ENCODE data around the gene NPHP1. TPM values are rescaled to one million over a fixed set of nuclear protein-coding genes. Genes with fewer than 3 reads are reported as not detected.
A peak's percentile ranks its signal among the peaks of the same experiment; 100 is the strongest.
"Not testable (repeated sequence)": the region's sequence is repeated elsewhere in the genome, so short reads cannot be mapped to it uniquely, and the experiment has no call there.

Gene NPHP1
- total RNA-seq, 2 experiments from 2014 or later = 1.3 to 1.4 TPM

DNA sequence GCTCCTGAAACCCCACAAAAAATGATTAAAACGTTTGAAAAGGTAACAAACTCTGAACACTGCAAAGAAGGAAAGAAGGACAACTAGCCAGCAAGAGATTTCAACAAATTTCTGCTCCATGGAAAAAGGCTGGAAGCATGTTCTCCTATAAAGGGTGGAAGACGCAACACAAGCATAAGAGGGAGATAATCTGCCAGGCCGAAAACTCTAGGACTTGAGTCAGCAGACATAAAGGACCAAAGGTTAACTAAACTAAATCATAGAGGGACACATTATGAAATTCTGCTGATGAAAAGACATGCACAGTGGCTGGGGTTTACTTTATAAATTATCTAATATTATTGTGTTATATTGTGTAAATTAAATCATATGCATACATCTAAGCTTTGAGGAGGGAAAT lies 6.8 kb downstream of the NPHP1 start:
- DNase-seq (no peak), ATAC-seq (no peak)
- H3K27me3 Mint-ChIP-seq = no peaks in the 10 kb centered on the region
- intact Hi-C loops (cut with micrococcal nuclease) = no loop called here
- no peaks in the 10 kb centered on the region for H3K36me3 Mint-ChIP-seq (ENCODE audit: low read depth)
- CTCF ChIA-PET = no interaction called here
- H3K4me1 Mint-ChIP-seq (ENCODE audit: low read depth) = no peaks in the 10 kb centered on the region
- POLR2A ChIA-PET = no interaction called here
- H3K27ac Mint-ChIP-seq = no peak overlapping the region
- H3K4me3 Mint-ChIP-seq = no peak overlapping the region
- TF ChIP-seq, protein P1, sequence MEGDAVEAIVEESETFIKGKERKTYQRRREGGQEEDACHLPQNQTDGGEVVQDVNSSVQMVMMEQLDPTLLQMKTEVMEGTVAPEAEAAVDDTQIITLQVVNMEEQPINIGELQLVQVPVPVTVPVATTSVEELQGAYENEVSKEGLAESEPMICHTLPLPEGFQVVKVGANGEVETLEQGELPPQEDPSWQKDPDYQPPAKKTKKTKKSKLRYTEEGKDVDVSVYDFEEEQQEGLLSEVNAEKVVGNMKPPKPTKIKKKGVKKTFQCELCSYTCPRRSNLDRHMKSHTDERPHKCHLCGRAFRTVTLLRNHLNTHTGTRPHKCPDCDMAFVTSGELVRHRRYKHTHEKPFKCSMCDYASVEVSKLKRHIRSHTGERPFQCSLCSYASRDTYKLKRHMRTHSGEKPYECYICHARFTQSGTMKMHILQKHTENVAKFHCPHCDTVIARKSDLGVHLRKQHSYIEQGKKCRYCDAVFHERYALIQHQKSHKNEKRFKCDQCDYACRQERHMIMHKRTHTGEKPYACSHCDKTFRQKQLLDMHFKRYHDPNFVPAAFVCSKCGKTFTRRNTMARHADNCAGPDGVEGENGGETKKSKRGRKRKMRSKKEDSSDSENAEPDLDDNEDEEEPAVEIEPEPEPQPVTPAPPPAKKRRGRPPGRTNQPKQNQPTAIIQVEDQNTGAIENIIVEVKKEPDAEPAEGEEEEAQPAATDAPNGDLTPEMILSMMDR (IDR thresholded peaks at IDR 0.05) = no peak
- H3K9me3 Mint-ChIP-seq = no peaks in the 10 kb centered on the region

DNA sequence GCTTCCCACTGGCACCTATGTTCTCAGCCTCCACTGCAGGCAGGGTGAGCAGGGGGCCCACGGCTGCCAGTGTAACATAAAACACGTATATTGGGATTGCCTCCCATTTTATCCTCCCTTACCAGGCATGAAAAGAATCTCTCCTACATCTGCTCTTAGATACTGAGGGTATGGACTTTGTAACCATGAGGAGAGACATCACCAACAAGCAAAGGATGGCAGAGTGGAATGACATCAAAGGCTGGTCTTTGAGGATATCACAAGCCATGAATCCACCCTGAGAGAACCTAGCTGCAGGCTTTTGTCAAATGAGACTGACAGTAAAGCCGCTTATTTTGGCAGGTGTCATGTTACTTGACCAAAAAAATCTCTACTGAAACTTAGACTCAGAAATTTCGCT lies 7.4 kb downstream of the NPHP1 start:
- H3K27me3 Mint-ChIP-seq = no peaks in the 10 kb centered on the region
- no peaks in the 10 kb centered on the region for H3K36me3 Mint-ChIP-seq (ENCODE audit: low read depth)
- no peaks in the 10 kb centered on the region for H3K9me3 Mint-ChIP-seq
- CTCF ChIA-PET = no interaction called here
- TF ChIP-seq, protein P1 (IDR thresholded peaks at IDR 0.05) = no peak
- no peak overlapping the region for H3K27ac Mint-ChIP-seq
- no peak overlapping the region for H3K4me3 Mint-ChIP-seq
- H3K4me1 Mint-ChIP-seq (ENCODE audit: low read depth) = no peaks in the 10 kb centered on the region
- POLR2A ChIA-PET = interaction anchor here (1.0 kb wide), 1 partner anchor 8 kb away, joined by 3 read pairs; no protein-coding TSS in a partner anchor
- ATAC-seq (no peak), DNase-seq (no peak)
- intact Hi-C loops (cut with micrococcal nuclease) = no loop called here

DNA sequence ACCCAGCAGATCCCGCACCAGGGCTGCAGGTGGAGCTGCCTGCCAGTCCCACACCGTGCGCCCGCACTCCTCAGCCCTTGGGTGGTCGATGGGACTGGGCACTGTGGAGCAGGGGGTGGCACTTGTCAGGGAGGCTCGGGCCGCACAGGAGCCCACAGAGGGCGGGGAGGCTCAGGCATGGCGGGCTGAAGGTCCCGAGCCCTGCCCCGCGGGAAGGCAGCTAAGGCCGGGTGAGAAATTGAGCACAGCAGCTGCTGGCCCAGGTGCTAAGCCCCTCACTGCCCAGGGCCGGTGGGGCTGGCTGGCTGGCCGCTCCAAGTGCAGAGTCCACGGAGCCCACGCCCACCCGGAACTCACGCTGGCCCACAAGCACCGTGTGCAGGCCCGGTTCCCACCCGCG lies 14.6 kb downstream of the NPHP1 start:
- H3K9me3 Mint-ChIP-seq; CTCF ChIA-PET; intact Hi-C loops (cut with micrococcal nuclease): not testable (repeated sequence)

DNA sequence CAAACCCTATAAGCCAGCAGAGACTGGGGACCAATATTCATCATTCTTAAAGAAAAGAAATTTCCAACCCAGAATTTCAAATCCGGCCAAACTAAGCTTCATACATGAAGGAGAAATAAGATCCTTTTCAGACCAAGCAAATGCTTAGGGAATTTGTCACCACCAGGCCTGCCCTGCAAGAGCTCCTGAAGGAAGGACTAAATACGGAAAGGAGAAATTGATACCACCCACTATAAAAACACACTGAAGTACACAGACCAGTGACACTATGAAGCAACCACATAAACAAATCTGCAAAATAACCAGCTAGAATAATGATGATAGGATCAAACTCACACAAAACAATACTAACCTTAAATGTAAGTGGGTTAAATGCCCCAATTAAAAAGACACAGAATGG lies 22.4 kb downstream of the NPHP1 start:
- Mint-ChIP-seq H3K4me3 (no peak overlapping the region), H3K4me1 (ENCODE audit: low read depth) (no peaks in the 10 kb centered on the region), H3K36me3 (ENCODE audit: low read depth) (no peaks in the 10 kb centered on the region), H3K27me3 (peaks cover 9% of the 10 kb centered on the region), H3K9me3 (peaks cover 20% of the 10 kb centered on the region), H3K27ac (no peak overlapping the region)
- intact Hi-C loops (cut with micrococcal nuclease) = no loop called here
- CTCF ChIA-PET = no interaction called here
- ATAC-seq = no peak
- POLR2A ChIA-PET = no interaction called here
- TF ChIP-seq, protein P1 (IDR thresholded peaks at IDR 0.05) = no peak
- no peak for DNase-seq

More for the DNA sequence above, 14.6 kb downstream of the NPHP1 start:
- ATAC-seq; H3K4me3 Mint-ChIP-seq; H3K27me3 Mint-ChIP-seq; DNase-seq; H3K36me3 Mint-ChIP-seq (ENCODE audit: low read depth); H3K27ac Mint-ChIP-seq; POLR2A ChIA-PET; H3K4me1 Mint-ChIP-seq (ENCODE audit: low read depth): not testable (repeated sequence)

DNA sequence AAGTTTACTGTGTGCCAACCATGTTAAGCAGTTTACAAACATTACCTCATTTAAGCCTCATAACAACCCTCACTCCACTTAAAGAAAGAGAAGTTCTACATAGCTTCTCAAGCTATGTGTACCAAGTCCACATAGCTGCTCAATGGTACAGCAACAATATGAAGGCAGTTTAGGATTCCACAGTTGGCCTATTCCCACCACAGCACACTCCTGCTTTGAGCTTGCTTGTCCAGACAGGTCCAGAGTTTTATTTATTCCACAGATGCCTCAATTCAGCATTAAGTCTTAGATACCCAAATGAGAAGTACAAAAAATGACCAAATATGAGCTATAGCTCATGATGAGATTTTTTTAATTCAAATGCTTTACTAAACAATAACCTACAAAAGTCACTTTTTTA lies 24.8 kb downstream of the NPHP1 start:
- H3K27me3 Mint-ChIP-seq = peaks cover 9% of the 10 kb centered on the region
- ChIA-PET POLR2A (no interaction called here), CTCF (interaction anchor here (0.8 to 2.9 kb wide), 3 partner anchors 9 to 23 kb away, joined by 3 to 10 read pairs (median 4); no protein-coding TSS in a partner anchor)
- no peaks in the 10 kb centered on the region for H3K4me1 Mint-ChIP-seq (ENCODE audit: low read depth)
- DNase-seq (no peak), ATAC-seq (no peak)
- H3K36me3 Mint-ChIP-seq (ENCODE audit: low read depth) = no peaks in the 10 kb centered on the region
- intact Hi-C loops (cut with micrococcal nuclease) = no loop called here
- H3K4me3 Mint-ChIP-seq = no peak overlapping the region
- TF ChIP-seq, protein P1 (IDR thresholded peaks at IDR 0.05) = no peak
- no peak overlapping the region for H3K27ac Mint-ChIP-seq
- peaks cover 17% of the 10 kb centered on the region for H3K9me3 Mint-ChIP-seq

DNA sequence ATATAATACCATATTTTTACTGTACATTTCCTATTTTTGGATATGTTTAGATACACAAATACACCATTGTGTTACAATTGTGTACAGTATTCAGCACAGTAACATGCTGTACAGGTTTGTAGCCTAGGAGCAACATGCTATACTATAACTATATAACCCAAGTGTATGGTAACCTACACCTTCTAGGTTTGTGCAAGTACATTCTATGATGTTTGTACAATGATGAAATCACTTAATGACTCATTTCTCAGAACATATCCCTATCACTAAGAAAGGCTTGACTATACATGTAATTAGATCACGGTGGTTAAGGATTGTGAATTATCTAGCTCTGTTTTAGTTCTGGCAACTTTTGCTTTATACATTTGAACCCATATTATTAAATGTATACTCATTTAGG lies 31.3 kb downstream of the NPHP1 start:
- POLR2A ChIA-PET = no interaction called here
- peak; percentile 53 for ATAC-seq
- no peaks in the 10 kb centered on the region for H3K27me3 Mint-ChIP-seq

More for the DNA sequence above, 31.3 kb downstream of the NPHP1 start:
- CTCF ChIA-PET = no interaction called here
- H3K27ac Mint-ChIP-seq = no peak overlapping the region
- TF ChIP-seq, protein P1 (IDR thresholded peaks at IDR 0.05) = no peak
- no peaks in the 10 kb centered on the region for H3K36me3 Mint-ChIP-seq (ENCODE audit: low read depth)
- peaks cover 4% of the 10 kb centered on the region for H3K4me1 Mint-ChIP-seq (ENCODE audit: low read depth)
- intact Hi-C loops (cut with micrococcal nuclease) = no loop called here
- H3K4me3 Mint-ChIP-seq = no peak overlapping the region
- no peaks in the 10 kb centered on the region for H3K9me3 Mint-ChIP-seq
- no peak for DNase-seq

All from activated CD8-positive, alpha-beta T cell treated with anti-CD3 and anti-CD28 coated beads for 36 hours (primary cell).